ENCODE data around the gene RAB4B.
"Not testable (repeated sequence)": the region's sequence is repeated elsewhere in the genome, so short reads cannot be mapped to it uniquely, and the experiment has no call there.

Gene RAB4B

GRCh38 chr19:40750874-40751537 is 27.0 kb upstream of the RAB4B start, which contains the start of gene SNRPA:
TSS of gene SNRPA (plus strand) at chr19:40751203. CDS start at chr19:40751409, 206 bp downstream.
- peak; percentile 74 for DNase-seq

DNA sequence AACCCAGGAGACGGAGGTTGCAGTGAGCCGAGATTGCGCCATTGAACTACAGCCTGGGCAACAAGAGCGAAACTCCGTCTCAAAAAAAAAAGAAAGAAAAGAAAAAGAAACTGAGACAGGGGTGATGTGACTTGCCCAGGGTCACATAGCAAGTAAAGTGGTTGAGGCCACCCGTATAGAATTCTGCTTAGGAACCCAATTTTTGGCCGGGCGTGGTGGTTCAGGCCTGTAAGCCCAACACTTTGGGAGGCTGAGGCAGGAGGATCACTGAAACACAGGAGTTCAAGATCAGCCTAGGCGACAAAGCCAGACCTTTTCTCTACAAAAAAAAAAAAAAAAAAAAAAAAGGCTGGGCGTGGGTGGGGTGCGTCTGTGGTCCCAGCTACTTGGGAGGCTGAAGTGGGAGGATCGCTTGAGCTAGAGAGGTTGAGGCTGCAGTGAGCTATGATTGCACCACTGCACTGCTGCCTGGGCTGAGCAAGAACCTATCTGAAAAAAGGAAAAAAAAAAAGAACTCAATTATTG is 25.7 kb upstream of the RAB4B start:
- DNase-seq: no peak

DNA sequence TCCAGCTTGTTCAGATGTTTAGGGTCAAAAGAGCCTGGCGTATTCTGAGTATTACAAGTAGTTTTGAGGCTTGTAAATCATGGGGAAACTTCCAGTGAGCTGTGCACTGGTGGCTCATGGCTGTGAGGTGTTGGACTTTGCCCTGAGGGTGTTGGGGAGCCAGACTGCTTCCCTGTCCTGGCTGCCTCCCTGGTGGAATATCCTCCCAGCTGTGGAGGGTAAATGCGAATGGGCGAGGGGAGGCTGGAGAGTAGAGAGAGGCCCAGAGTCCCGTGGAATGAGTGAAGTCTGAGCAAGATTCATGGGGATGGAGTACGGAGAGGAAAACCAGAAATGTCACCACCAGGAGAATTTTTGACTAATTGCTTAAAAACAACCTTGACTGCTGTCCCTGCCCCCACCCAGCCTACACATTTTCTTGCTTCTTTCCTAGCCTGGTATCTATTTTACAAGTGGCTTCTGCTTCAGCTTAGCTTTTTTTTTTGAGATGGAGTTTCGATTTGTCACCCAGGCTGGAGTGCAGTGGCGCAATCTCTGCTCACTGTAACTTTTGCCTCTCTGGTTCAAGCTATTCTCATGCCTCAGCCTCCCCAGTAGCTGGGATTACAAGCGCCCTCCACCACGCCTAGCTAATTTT is 23.3 kb upstream of the RAB4B start:
- DNase-seq: no peak

DNA sequence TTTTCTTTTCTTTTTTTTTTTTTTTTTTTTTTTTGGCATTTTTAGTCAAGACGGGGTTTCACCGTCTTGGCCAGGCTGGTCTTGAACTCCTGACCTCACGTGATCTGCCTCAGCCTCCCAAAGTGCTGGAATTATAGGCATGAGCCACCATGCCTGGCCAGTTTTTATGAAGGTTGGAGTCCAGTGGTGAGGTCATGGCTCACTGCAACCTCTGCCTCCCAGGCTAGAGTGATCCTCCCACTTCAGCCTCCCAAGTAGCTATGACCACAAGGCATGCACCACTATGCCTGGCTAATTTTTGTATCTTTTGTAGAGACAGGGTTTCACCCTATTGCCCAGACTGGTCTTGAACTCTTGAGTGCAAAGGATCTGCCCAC is 22.8 kb upstream of the RAB4B start:
- no peak for DNase-seq

- DNase-seq: no peak
Measured at GRCh38 chr19:40755791-40756190, 22.3 kb upstream of the RAB4B start.

- DNase-seq: no peak
Measured at GRCh38 chr19:40756502-40757110, 21.4 kb upstream of the RAB4B start.

DNA sequence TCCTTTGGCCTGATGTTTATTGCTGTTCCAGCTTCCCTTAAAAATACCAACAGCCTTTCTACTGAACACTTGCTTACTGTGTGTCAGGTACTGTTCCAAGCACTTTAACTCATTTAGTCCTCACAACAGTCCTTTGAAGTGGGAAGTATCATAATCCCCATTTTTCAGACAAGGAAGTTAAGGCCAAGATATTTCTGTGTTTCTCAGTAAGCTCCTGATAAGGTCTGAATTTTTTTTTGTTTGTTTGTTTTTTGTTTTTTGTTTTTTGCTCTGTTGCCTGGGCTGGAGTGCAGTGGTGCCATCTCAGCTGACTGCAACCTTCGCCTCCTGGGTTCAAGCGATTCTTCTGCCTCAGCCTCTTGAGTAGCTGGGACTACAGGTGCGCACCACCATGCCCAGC is 19.6 kb upstream of the RAB4B start:
- no peak for DNase-seq

DNA sequence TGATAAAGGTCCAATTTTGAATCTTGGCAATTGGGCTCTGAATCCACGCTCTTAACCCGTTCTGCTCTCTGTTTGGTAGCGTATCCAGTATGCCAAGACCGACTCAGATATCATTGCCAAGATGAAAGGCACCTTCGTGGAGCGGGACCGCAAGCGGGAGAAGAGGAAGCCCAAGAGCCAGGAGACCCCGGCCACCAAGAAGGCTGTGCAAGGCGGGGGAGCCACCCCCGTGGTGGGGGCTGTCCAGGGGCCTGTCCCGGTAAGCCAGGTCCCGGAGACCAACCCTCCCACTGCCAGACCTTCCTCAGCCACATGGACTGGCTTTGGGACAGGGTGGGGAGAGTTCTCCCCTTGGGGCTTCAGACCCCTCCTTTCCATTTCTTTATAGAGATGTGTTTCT is 18.7 kb upstream of the RAB4B start:
- DNase-seq: no peak

DNA sequence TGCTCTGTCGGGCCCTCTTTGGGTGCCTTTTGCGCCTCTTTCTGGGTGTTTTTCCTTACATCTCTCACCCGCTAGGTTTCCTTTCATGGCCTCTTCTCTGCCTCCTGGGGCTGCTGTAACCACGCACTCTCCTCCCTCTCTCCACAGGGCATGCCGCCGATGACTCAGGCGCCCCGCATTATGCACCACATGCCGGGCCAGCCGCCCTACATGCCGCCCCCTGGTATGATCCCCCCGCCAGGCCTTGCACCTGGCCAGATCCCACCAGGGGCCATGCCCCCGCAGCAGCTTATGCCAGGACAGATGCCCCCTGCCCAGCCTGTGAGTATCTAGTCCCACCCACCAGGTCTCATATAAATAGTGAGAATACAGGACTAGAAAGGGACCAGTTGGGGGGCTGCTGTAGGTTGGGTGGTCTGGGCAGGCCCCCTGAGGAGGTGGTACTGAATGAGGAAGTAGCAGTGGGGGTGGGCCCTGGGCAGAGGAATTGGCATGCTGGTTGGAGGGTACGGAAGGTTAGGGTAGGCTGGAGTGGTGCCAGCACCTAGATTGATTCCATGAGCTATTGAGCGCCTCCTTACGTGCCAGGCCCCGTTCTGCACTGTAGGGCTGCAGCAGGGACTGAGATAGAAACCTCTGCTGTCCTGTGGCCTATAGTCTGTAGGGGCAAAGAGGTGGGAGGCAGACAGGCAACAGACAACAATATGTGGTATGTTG is 15.1 kb upstream of the RAB4B start:
- no peak for DNase-seq

GRCh38 chr19:40763526-40763925 is 14.5 kb upstream of the RAB4B start:
- no peak for DNase-seq

DNA sequence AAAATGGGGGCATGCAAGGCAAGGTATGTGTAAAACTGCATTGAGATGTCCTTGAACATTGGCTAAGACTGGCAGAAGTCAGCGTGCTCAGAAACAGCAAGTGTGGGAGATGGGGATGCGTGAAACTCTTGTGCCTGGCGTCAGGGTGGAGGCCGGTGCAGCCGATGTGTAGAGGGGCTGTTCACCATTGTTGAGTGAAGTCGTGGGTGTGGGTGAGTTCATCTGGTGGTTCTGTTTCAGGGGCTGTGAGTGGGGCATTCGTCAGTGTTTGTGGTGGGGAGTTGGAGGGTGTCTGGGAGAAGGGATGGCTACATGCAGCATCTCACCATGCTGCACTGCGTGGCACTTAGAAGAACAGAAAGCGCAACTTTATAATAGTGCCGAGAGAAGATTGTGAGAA is 14.1 kb upstream of the RAB4B start:
- DNase-seq: no peak

- DNase-seq: not testable (repeated sequence)
Measured at GRCh38 chr19:40766385-40766784, 11.7 kb upstream of the RAB4B start.

GRCh38 chr19:40768869-40769268 is 9.2 kb upstream of the RAB4B start:
- DNase-seq: no peak

- not testable (repeated sequence) for DNase-seq
Measured at GRCh38 chr19:40771101-40771862, 6.8 kb upstream of the RAB4B start.

DNA sequence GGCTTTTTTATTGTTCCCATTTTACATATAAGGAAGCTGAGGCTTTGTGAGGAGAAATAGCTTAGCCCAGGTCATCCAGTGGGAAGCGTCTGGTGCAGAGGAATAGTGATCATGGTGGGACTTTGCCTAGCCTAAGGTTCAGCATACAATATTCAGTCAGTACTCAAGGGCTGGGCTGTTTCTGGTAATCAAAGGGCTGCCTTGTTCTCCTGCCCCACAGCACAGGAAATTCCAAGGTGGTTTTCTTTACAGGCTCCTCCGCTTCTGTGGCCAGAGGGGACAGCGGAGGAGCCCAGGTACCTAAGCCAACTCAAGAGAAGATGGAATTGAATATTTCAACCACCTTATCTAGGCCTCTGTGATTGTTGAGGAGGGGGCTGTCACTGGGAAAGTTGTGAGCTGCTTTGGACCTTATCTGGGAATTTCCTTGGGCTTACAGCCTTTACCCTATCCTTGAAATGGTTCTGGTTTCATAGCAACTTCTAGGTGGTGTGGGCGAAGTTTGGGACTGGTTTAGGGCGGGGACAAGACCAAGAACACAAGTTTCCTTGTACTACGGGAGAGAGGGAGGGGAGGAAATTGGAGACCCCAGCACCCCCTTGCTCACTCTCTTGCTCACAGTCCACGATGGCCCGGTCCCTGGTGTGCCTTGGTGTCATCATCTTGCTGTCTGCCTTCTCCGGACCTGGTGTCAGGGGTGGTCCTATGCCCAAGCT is 3.0 kb upstream of the RAB4B start, which contains the start of gene MIA:
TSS of gene MIA (plus strand) at position 606 of the 716 bp plus-strand sequence. CDS start at position 628, 22 bp downstream.
- no peak for DNase-seq

DNA sequence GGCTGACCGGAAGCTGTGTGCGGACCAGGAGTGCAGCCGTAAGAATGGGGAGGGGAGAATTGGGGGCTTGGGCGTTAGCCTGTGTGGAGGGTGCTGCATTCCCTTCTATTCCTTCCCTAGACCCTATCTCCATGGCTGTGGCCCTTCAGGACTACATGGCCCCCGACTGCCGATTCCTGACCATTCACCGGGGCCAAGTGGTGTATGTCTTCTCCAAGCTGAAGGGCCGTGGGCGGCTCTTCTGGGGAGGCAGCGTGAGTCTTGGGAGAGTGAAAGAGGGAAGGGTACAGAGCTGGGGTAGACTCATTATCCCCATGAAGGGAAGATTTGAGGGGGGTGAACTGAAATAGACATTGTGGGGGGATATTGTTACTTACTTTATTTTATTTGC is 2.4 kb upstream of the RAB4B start:
- no peak for DNase-seq

DNA sequence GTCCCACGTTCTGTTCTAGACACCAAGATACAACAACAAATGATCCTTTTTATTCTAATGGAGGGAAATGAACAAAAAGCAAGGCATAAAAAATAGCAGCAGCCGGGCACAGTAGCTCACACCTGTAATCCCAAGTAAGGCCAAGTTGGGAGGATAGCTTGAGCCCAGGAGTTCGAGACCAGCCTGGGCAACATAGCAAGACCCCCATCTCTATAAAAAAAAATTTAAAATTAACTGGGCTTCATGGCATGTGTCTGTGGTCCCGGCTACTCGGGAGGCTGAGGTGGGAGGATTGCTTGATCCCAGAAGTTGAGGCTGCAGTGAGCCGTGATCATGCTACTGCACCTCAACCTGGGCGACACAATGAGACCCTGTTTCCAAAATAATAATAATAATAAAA is 1.7 kb upstream of the RAB4B start:
- DNase-seq: no peak

- DNase-seq: no peak
Measured at GRCh38 chr19:40776932-40777644, 959 bp upstream of the RAB4B start.

GRCh38 chr19:40777645-40777936 is 456 bp upstream of the RAB4B start:
- no peak for DNase-seq

- no peak for DNase-seq
Measured at GRCh38 chr19:40778706-40779284, 748 bp downstream of the RAB4B start.

- no peak for DNase-seq
Measured at GRCh38 chr19:40780582-40780981, 2.5 kb downstream of the RAB4B start.
